Hepatocyte (in vitro differentiated cells): ENCODE results near the gene CCDC187. TPM values are rescaled to one million over a fixed set of nuclear protein-coding genes. Genes with fewer than 3 reads are reported as not detected.

Experiments used
- DNase-seq: peaks from one replicate; pipeline ENCODE4 v3.0.0-alpha.2; 2016; ENCODE audit warnings: low spot score
- H2AFZ ChIP-seq: fragments of 200-600 bp; sonication (generic); 2 replicates; pipeline ENCODE4 v1.6.0; 2016; ENCODE audit warnings: antibody characterized with exemption, mild to moderate bottlenecking
- H3K27ac ChIP-seq: fragments of 200-600 bp; sonication (generic); 2 replicates; pipeline ENCODE4 v1.5.1; 2016; ENCODE audit warnings: mild to moderate bottlenecking
- H3K27me3 ChIP-seq: fragments of 200-600 bp; sonication (generic); 2 replicates; pipeline ENCODE4 v1.6.1; 2016
- H3K36me3 ChIP-seq: fragments of 200-600 bp; sonication (generic); replicated peaks from 2 replicates; pipeline ENCODE4 v1.5.1; 2016; ENCODE audit warnings: low read depth; ENCODE audit not compliant: insufficient read depth
- H3K4me1 ChIP-seq: fragments of 200-600 bp; sonication (generic); 2 replicates; pipeline ENCODE4 v1.5.1; 2016; ENCODE audit warnings: mild to moderate bottlenecking, moderate library complexity; ENCODE audit not compliant: insufficient read depth
- H3K4me2 ChIP-seq: fragments of 200-600 bp; sonication (generic); 2 replicates; pipeline ENCODE4 v1.6.0; 2016
- H3K4me3 ChIP-seq: fragments of 200-600 bp; sonication (generic); 2 replicates; pipeline ENCODE4 v1.5.1; 2016; ENCODE audit warnings: mild to moderate bottlenecking
- H3K79me2 ChIP-seq: fragments of 200-600 bp; sonication (generic); 2 replicates; pipeline ENCODE4 v1.6.0; 2017; ENCODE audit warnings: mild to moderate bottlenecking
- H3K9me2 ChIP-seq: fragments of 200-600 bp; sonication (generic); replicated peaks from 2 replicates; pipeline ENCODE4 v1.6.0; 2017; ENCODE audit warnings: mild to moderate bottlenecking; ENCODE audit not compliant: insufficient read depth
- H3K9me3 ChIP-seq: fragments of 200-600 bp; sonication (generic); 2 replicates; pipeline ENCODE4 v1.5.1; 2016; ENCODE audit warnings: low read depth, mild to moderate bottlenecking
- H4K20me1 ChIP-seq: fragments of 200-600 bp; sonication (generic); 2 replicates; pipeline ENCODE4 v1.6.0; 2016; ENCODE audit warnings: mild to moderate bottlenecking; ENCODE audit not compliant: insufficient read depth, poor library complexity, severe bottlenecking
- EZH2 ChIP-seq: fragments of 200-600 bp; sonication (generic); IDR thresholded peaks from 2 replicates; pipeline ENCODE4 v1.6.1; 2016; ENCODE audit warnings: antibody characterized with exemption, mild to moderate bottlenecking, borderline replicate concordance
- EZH2phosphoT487 ChIP-seq: fragments of 200-600 bp; sonication (generic); IDR thresholded peaks from one replicate; pipeline ENCODE4 v1.6.1; 2018; ENCODE audit warnings: antibody characterized with exemption, mild to moderate bottlenecking, low read depth, moderate library complexity; ENCODE audit not compliant: unreplicated experiment, severe bottlenecking
- WGBS: methylation state at CpG from one replicate; pipeline ENCODE4 v1.1.6; 2016; ENCODE audit warnings: low lambda C conversion rate; ENCODE audit errors: missing lambda C conversion rate; 5-methylcytosine and 5-hydroxymethylcytosine counted together
- polyA plus RNA-seq: library from polyadenylated mRNA; unstranded; fragments of >200 nt; fragmentation: Nextera tagmentation; extraction: Ambion mirVana; gene quantifications from 2 replicates; pipeline ENCODE4 v1.2.1, GENCODE V29; 2016
- total RNA-seq: library from RNA; depleted of rRNA; stranded (reverse); fragments of >200 nt; gene quantifications from 2 replicates; pipeline ENCODE4 v1.2.3, GENCODE V29; 2014
- TF ChIP-seq, protein P1 (sequence below): fragments of 200-600 bp; sonication (generic); IDR thresholded peaks from 2 replicates; pipeline ENCODE4 v1.5.1; 2016; ENCODE audit warnings: antibody characterized with exemption, mild to moderate bottlenecking; ENCODE audit not compliant: poor library complexity

The CCDC187 gene
- total and polyA plus RNA-seq, 2 experiments from 2014 or later: 0.60 to 0.75 TPM

DNA sequence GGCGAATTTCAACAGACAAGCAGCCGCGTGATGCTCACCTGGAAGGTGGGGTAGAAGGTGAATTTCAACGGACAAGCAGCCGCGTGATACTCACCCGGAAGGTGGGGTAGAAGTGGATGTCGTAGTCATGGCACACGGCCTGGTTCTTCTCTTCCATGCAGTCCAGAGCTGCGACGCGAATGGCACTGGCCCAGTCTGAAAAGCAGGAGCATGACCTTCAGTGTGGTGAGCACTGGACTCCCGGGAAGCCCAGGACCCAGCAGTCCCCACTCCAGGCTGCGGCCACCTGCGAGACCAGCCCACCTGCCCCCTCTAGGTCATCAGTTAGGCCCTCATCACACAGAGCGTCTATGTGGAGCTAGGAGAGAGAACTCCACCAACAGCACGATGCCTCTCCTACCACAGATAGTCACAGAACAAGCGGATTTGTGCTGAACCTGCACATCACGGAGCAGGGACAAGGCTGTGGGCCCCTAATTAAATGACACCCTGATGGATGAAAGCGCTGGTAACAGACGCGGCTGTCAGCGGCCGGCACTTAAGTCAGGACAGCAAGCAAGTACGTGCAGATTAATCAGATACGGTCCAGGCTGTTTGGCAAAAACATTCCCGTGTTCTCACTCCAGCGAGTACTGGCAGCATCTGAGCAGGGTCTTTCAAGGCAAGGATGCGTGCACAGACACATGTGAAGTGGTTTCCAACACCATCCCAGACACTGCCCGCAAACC lies 77.0 kb downstream of the CCDC187 start:
- Histone ChIP-seq H3K4me2 (no peak overlapping the region), H3K27ac (no peak overlapping the region), H3K9me3 (no peaks in the 10 kb centered on the region), H3K27me3 (no peaks in the 10 kb centered on the region), H4K20me1 (peaks cover 4% of the 10 kb centered on the region), H3K79me2 (peaks cover 20% of the 10 kb centered on the region), H3K4me1 (no peaks in the 10 kb centered on the region), H3K4me3 (no peak overlapping the region), H2AFZ (no peak overlapping the region), H3K36me3 (no peaks in the 10 kb centered on the region), H3K9me2 (no peaks in the 10 kb centered on the region)
- DNase-seq: no peak
- 92% methylated on average over 30 of the region's 30 CpGs for WGBS
- TF ChIP-seq EZH2 (no peak), EZH2phosphoT487 (no peak)
- TF ChIP-seq, protein P1, sequence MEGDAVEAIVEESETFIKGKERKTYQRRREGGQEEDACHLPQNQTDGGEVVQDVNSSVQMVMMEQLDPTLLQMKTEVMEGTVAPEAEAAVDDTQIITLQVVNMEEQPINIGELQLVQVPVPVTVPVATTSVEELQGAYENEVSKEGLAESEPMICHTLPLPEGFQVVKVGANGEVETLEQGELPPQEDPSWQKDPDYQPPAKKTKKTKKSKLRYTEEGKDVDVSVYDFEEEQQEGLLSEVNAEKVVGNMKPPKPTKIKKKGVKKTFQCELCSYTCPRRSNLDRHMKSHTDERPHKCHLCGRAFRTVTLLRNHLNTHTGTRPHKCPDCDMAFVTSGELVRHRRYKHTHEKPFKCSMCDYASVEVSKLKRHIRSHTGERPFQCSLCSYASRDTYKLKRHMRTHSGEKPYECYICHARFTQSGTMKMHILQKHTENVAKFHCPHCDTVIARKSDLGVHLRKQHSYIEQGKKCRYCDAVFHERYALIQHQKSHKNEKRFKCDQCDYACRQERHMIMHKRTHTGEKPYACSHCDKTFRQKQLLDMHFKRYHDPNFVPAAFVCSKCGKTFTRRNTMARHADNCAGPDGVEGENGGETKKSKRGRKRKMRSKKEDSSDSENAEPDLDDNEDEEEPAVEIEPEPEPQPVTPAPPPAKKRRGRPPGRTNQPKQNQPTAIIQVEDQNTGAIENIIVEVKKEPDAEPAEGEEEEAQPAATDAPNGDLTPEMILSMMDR: no peak

DNA sequence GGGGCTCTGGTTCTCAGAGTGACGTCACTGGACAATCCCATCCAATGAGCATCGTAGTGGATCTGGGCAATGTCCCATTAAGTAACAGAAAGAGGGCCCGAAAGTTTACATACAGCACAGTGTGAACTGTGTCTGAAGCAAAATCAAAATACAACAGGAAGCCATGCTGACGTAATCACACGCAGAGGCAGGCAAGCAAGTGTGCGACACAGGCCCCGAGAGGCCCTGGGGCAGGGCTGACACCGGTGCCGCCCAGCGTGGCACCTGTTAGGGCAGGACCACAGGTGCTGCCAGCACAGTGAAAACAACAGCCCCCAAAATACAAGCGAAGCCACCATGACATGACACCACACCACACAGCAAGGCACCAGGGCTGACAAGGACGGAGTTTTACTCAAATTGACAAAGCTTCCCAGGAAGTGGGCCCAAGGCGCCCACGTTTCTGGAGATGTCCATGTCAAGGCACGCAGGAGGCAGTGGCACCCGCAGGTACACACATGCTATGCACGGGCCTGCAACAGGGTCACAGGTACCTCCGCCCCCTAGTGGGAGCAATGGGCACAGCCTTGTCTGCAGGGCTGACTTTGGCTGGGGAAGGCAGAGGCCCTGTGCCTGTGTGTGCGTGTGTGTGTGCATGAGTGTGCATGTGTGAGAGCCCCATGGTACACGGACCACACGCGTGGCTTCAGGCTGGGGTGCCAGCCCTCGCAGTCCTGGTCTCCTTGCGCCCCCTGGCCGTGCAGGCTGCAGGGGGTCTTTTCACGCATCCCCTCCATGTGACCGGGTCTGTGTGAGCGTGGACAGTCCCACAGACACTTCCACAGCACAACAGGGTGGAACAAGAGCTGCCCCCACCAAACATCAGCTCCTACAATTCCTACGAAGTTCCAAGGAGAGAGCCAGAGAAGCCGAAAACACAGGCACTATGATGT lies 77.9 kb downstream of the CCDC187 start:
- H2AFZ ChIP-seq: no peak overlapping the region
- H3K4me3 ChIP-seq: no peak overlapping the region
- no peak overlapping the region for H3K27ac ChIP-seq
- H3K79me2 ChIP-seq: peaks cover 20% of the 10 kb centered on the region
- TF ChIP-seq EZH2phosphoT487 (no peak), EZH2 (no peak)
- TF ChIP-seq, protein P1: peak; percentile 72
- peaks cover 4% of the 10 kb centered on the region for H4K20me1 ChIP-seq
- no peaks in the 10 kb centered on the region for H3K9me2 ChIP-seq
- H3K9me3 ChIP-seq: no peaks in the 10 kb centered on the region
- no peaks in the 10 kb centered on the region for H3K27me3 ChIP-seq
- WGBS: 77% methylated on average over 30 of the region's 30 CpGs
- H3K36me3 ChIP-seq: no peaks in the 10 kb centered on the region
- H3K4me2 ChIP-seq: no peak overlapping the region
- H3K4me1 ChIP-seq: no peaks in the 10 kb centered on the region
- peak; percentile 80 for DNase-seq

DNA sequence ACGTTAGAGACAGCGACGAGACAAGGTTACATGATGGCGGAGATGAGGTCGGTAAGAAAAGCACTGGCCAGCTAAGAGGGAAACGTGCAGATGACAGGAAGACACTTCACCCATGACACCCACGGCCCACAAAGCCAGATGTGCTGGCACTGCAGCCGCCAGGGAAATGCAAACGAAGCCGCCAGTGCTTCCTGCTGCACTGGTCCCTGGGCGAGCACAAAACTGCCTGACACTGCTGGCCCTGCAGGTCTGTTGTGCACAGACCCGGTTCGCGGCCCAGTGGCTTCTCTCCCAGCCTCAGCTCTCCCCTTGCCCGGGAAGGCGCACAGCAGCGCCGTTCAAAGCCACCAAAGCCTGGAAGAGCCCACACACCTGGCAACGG lies 78.5 kb downstream of the CCDC187 start:
- Histone ChIP-seq H3K79me2 (peaks cover 17% of the 10 kb centered on the region), H3K27me3 (no peaks in the 10 kb centered on the region), H2AFZ (no peak overlapping the region), H4K20me1 (peaks cover 4% of the 10 kb centered on the region), H3K9me2 (no peaks in the 10 kb centered on the region), H3K4me3 (no peak overlapping the region), H3K27ac (no peak overlapping the region), H3K4me1 (no peaks in the 10 kb centered on the region), H3K36me3 (no peaks in the 10 kb centered on the region), H3K4me2 (no peak overlapping the region), H3K9me3 (no peaks in the 10 kb centered on the region)
- 94% methylated on average over 19 of the region's 19 CpGs for WGBS
- DNase-seq: no peak
- TF ChIP-seq, protein P1: no peak
- TF ChIP-seq EZH2: no peak
- TF ChIP-seq EZH2phosphoT487: no peak
